HEK293T (cell line): ENCODE measurements around the gene CCL17.

Experiments
- ARNT ChIP-seq: fragments of 450-650 bp; IDR thresholded peaks from 2 replicates; pipeline ENCODE4 v1.6.1; 2017; ENCODE audit warnings: mild to moderate bottlenecking
- BHLHE40 ChIP-seq: fragments of 450-650 bp; IDR thresholded peaks from 2 replicates; pipeline ENCODE4 v1.6.1; 2016; ENCODE audit warnings: mild to moderate bottlenecking, moderate library complexity, borderline replicate concordance
- CTBP1 ChIP-seq: fragments of 450-650 bp; IDR thresholded peaks from 2 replicates; pipeline ENCODE4 v1.6.1; 2016; ENCODE audit warnings: borderline replicate concordance
- L3MBTL2 ChIP-seq: fragments of 450-650 bp; conservative IDR thresholded peaks from 2 replicates; pipeline ENCODE4 v1.6.1; 2016; ENCODE audit warnings: mild to moderate bottlenecking
- NFRKB ChIP-seq: fragments of 450-650 bp; IDR thresholded peaks from 2 replicates; pipeline ENCODE4 v1.6.1; 2016; ENCODE audit warnings: mild to moderate bottlenecking, moderate library complexity
- SP1 ChIP-seq: fragments of 450-650 bp; IDR thresholded peaks from 2 replicates; pipeline ENCODE4 v1.6.1; 2017
- TARDBP ChIP-seq: fragments of 450-650 bp; IDR thresholded peaks from 2 replicates; pipeline ENCODE4 v1.6.1; 2016

DNA sequence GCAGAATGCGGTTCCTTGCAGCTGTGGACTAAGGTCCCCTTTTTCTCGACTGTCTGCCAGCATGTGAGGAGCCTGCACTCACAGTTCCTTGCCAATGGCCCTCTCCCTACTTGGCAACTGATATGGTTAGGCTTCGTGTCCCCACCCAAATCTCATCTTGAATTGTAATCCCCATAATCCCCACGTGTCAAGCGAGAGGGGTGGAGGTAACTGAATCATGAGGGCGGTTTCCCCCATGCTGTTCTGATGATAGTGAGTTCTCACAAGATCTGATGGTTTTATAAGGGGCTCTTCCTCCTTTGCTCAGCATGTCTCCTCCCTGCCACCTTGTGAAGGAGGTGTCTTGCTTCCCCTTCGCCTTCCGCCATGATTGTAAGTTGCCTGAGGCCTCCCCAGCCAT is 22.7 kb downstream of the CCL17 start:
- no peak for TF ChIP-seq SP1
- TF ChIP-seq ARNT, result no peak
- no peak for TF ChIP-seq NFRKB
- no peak for TF ChIP-seq TARDBP
- TF ChIP-seq BHLHE40, result no peak
- TF ChIP-seq L3MBTL2, result no peak
- TF ChIP-seq CTBP1, result no peak
